Measurements from ENCODE around the gene BRD4.

The BRD4 gene

DNA sequence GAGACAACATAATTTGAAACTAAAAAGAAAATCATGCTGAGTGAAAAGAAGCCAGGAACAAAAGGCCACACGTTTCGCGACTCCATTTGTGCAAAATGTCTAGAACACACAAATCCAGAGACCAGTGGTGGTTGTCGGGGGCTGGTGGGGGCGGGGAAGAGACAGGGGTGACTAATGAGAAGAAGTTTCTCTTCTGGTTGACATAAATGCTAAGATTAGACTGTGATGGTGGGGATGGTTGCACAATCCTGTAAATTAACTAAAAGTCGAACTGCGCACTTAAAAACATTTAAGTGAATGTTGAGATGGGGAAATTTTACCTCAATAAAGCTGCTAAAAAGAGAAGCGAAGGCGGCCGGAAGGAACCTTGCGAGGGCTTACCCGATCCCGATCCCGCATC, 40.1 kb upstream of the BRD4 start:
- no peak overlapping the region for H3K4me3 ChIP-seq
- peaks cover 55 to 68% (median 62%) of the 10 kb centered on the region in 3 donors for H3K36me3 ChIP-seq
- H3K9me3 ChIP-seq: no peaks in the 10 kb centered on the region
- H3K27ac ChIP-seq: no peak overlapping the region
- DNase-seq: no peak
- no peaks in the 10 kb centered on the region for H3K27me3 ChIP-seq
- TF ChIP-seq, protein P1, sequence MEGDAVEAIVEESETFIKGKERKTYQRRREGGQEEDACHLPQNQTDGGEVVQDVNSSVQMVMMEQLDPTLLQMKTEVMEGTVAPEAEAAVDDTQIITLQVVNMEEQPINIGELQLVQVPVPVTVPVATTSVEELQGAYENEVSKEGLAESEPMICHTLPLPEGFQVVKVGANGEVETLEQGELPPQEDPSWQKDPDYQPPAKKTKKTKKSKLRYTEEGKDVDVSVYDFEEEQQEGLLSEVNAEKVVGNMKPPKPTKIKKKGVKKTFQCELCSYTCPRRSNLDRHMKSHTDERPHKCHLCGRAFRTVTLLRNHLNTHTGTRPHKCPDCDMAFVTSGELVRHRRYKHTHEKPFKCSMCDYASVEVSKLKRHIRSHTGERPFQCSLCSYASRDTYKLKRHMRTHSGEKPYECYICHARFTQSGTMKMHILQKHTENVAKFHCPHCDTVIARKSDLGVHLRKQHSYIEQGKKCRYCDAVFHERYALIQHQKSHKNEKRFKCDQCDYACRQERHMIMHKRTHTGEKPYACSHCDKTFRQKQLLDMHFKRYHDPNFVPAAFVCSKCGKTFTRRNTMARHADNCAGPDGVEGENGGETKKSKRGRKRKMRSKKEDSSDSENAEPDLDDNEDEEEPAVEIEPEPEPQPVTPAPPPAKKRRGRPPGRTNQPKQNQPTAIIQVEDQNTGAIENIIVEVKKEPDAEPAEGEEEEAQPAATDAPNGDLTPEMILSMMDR (IDR thresholded peaks at IDR 0.05): no peak
- intact Hi-C loops (cut with DNase I; ENCODE audit: low total_unique reads): no loop called here
- H3K4me1 ChIP-seq: peaks cover 0 to 46% (median 44%) of the 10 kb centered on the region in 4 donors

- H3K36me3 ChIP-seq: peaks cover 61 to 74% (median 67%) of the 10 kb centered on the region in 3 donors
- DNase-seq: no peak
- H3K4me1 ChIP-seq: peaks cover 0 to 40% (median 39%) of the 10 kb centered on the region in 4 donors
- intact Hi-C loops (cut with DNase I; ENCODE audit: low total_unique reads): no loop called here
- TF ChIP-seq, protein P1 (IDR thresholded peaks at IDR 0.05): no peak
- H3K27me3 ChIP-seq: no peaks in the 10 kb centered on the region
- H3K4me3 ChIP-seq: no peak overlapping the region
- H3K27ac ChIP-seq: no peak overlapping the region
- H3K9me3 ChIP-seq: no peaks in the 10 kb centered on the region
These were observed 39.5 kb upstream of the BRD4 start for GRCh38 chr19:15371786-15372380.

GRCh38 chr19:15371119-15371518, 38.8 kb upstream of the BRD4 start:
- Histone ChIP-seq H3K4me1 (peaks cover 0 to 33% (median 31%) of the 10 kb centered on the region in 4 donors), H3K9me3 (no peaks in the 10 kb centered on the region), H3K27me3 (no peaks in the 10 kb centered on the region), H3K36me3 (peaks cover 68 to 81% (median 73%) of the 10 kb centered on the region in 3 donors), H3K4me3 (no peak overlapping the region), H3K27ac (no peak overlapping the region)
- TF ChIP-seq, protein P1 (IDR thresholded peaks at IDR 0.05): no peak
- intact Hi-C loops (cut with DNase I; ENCODE audit: low total_unique reads): no loop called here
- no peak for DNase-seq

DNA sequence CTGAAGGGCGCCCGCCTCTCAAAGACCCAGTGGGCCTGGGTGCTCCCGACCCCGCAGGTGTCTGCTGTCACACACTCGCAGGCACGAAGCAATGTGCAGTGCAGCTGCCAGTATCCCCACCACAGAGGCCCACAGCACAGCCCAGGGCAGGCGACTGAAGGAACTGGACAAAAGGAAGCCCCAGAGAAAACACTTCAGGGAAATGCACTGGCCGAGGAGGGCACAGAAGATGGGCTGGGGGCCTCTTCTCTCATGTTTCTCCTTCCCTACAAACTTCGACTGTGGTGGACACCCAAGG, 37.2 kb upstream of the BRD4 start:
- no peaks in the 10 kb centered on the region for H3K9me3 ChIP-seq
- H3K27me3 ChIP-seq: no peaks in the 10 kb centered on the region
- no peak for DNase-seq
- no peak overlapping the region for H3K4me3 ChIP-seq
- H3K4me1 ChIP-seq: peaks cover 0 to 17% (median 16%) of the 10 kb centered on the region in 4 donors
- intact Hi-C loops (cut with DNase I; ENCODE audit: low total_unique reads): no loop called here
- H3K36me3 ChIP-seq: peaks cover 80 to 95% (median 88%) of the 10 kb centered on the region in 3 donors
- no peak overlapping the region for H3K27ac ChIP-seq
- TF ChIP-seq, protein P1 (IDR thresholded peaks at IDR 0.05): no peak

GRCh38 chr19:15368798-15369593, 36.7 kb upstream of the BRD4 start:
- Histone ChIP-seq H3K27me3 (no peaks in the 10 kb centered on the region), H3K4me1 (peaks cover 0 to 11% (median 10%) of the 10 kb centered on the region in 4 donors), H3K27ac (no peak overlapping the region), H3K4me3 (no peak overlapping the region), H3K36me3 (peaks cover 84 to 97% (median 91%) of the 10 kb centered on the region in 3 donors), H3K9me3 (no peaks in the 10 kb centered on the region)
- intact Hi-C loops (cut with DNase I; ENCODE audit: low total_unique reads): no loop called here
- TF ChIP-seq, protein P1 (IDR thresholded peaks at IDR 0.05): no peak
- no peak for DNase-seq
